Measurements from ENCODE around the gene OR2A1.
"Not testable (repeated sequence)": the region's sequence is repeated elsewhere in the genome, so short reads cannot be mapped to it uniquely, and the experiment has no call there.

DNA sequence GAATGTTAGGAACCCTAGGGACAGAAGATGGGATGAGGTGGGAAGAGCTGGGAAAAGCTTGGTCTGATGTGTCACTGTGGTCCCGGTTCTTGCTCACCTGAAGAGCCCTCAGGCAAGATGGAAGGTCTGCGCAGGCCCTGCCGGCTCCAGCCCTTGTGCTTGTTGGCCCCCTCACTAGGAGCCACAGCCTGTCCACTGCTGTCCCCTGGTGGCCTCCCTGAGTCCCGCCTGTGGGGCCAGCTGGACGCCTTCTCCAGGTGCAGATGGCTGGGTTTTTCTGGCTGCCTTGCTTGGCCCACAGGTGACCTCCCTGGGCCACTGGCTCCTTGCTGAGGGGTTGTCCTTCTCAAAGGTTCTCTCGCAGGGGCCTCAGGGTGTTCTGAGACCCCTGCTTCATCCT is 28.5 kb upstream of the OR2A1 start:
- TF ChIP-seq, protein P1, sequence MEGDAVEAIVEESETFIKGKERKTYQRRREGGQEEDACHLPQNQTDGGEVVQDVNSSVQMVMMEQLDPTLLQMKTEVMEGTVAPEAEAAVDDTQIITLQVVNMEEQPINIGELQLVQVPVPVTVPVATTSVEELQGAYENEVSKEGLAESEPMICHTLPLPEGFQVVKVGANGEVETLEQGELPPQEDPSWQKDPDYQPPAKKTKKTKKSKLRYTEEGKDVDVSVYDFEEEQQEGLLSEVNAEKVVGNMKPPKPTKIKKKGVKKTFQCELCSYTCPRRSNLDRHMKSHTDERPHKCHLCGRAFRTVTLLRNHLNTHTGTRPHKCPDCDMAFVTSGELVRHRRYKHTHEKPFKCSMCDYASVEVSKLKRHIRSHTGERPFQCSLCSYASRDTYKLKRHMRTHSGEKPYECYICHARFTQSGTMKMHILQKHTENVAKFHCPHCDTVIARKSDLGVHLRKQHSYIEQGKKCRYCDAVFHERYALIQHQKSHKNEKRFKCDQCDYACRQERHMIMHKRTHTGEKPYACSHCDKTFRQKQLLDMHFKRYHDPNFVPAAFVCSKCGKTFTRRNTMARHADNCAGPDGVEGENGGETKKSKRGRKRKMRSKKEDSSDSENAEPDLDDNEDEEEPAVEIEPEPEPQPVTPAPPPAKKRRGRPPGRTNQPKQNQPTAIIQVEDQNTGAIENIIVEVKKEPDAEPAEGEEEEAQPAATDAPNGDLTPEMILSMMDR (conservative IDR thresholded peaks at IDR 0.05), result not testable (repeated sequence)
- not testable (repeated sequence) for TF ChIP-seq ZFX (IDR thresholded peaks at IDR 0.05)
